HG03558 (cell line): Measurements from ENCODE around the gene LAYN.

Source experiments
- ATAC-seq: cut with Tn5 transposase; IDR thresholded peaks from one replicate; pipeline ENCODE4 v1.9.1; 2021; ENCODE audit warnings: moderate number of reproducible peaks; ENCODE audit not compliant: unreplicated experiment; ENCODE audit errors: extremely low read depth

LAYN gene

GRCh38 chr11:111589886-111590499 lies 49.5 kb downstream of the LAYN start:
- ATAC-seq = no peak

GRCh38 chr11:111591187-111591960 lies 50.9 kb downstream of the LAYN start:
- no peak for ATAC-seq

- ATAC-seq = no peak
Observed at GRCh38 chr11:111592491-111592890, 52.0 kb downstream of the LAYN start.

GRCh38 chr11:111596319-111596718 lies 55.8 kb downstream of the LAYN start:
- ATAC-seq = no peak

- ATAC-seq = no peak
Observed at GRCh38 chr11:111598148-111598547, 57.6 kb downstream of the LAYN start.

GRCh38 chr11:111598559-111598958 lies 58.0 kb downstream of the LAYN start:
- no peak for ATAC-seq

- ATAC-seq = no peak
Observed at GRCh38 chr11:111601636-111601978, 61.1 kb downstream of the LAYN start.

- ATAC-seq = peak; percentile 74
Observed at GRCh38 chr11:111601979-111602864, 61.7 kb downstream of the LAYN start, which contains the start of gene SIK2. Gene SIK2 (plus strand): TSS chr11:111602449. CDS start chr11:111602564, 115 bp downstream.

GRCh38 chr11:111602865-111603610 lies 62.5 kb downstream of the LAYN start:
- ATAC-seq = no peak

- ATAC-seq = no peak
Observed at GRCh38 chr11:111603611-111604130, 63.2 kb downstream of the LAYN start.

GRCh38 chr11:111604392-111605009 lies 64.0 kb downstream of the LAYN start:
- ATAC-seq = no peak

GRCh38 chr11:111605681-111606080 lies 65.2 kb downstream of the LAYN start:
- ATAC-seq = no peak

GRCh38 chr11:111606986-111607385 lies 66.5 kb downstream of the LAYN start:
- ATAC-seq = no peak

GRCh38 chr11:111607751-111608150 lies 67.2 kb downstream of the LAYN start:
- ATAC-seq = no peak
